ENCODE measurements around the gene RNF227. TPM values are rescaled to one million over a fixed set of nuclear protein-coding genes. Genes with fewer than 3 reads are reported as not detected.

The RNF227 gene
- total and polyA plus RNA-seq, 10 of the 15 experiments (the other 5 are each of a cell fraction or from before 2014, with no cell fraction given): 0.49 to 5.0 (median 1.3) TPM

- TF ChIP-seq EED (IDR thresholded peaks at IDR 0.05; ENCODE audit: low read depth) (no peak), NBN (IDR thresholded peaks at IDR 0.05) (no peak), E2F4 (IDR thresholded peaks at IDR 0.05; ENCODE audit: low read depth, low read length) (no peak), POLR2AphosphoS5 (IDR thresholded peaks at IDR 0.05; ENCODE audit: low read length) (no peak), EGR1 (IDR thresholded peaks at IDR 0.05; ENCODE audit: borderline replicate concordance in 1 of 2, low read depth in 2 of 2, low read length in 2 of 2) (no peak), HCFC1 (IDR thresholded peaks at IDR 0.05; ENCODE audit: low read length) (no peak)
Measured at GRCh38 chr17:7916808-7917207, 719 bp upstream of the RNF227 start (continued).

- TF ChIP-seq PML (IDR thresholded peaks at IDR 0.05; ENCODE audit: low read length) (no peak), GABPA (IDR thresholded peaks at IDR 0.05; ENCODE audit: low read depth) (no peak), NFYB (IDR thresholded peaks at IDR 0.05; ENCODE audit: insufficient read depth, low read depth, low read length) (no peak), FOXM1 (IDR thresholded peaks at IDR 0.05; ENCODE audit: low read depth, low read length) (no peak)
- Histone ChIP-seq H3K79me2 (ENCODE audit: control insufficient read depth, insufficient read depth, low read length) (no peaks in the 10 kb centered on the region), H3K27ac (ENCODE audit: control insufficient read depth, insufficient read depth) (peak overlapping the region; percentile 33; the same call in 1 of the 2 replicates), H4K20me1 (ENCODE audit: control insufficient read depth, insufficient read depth) (no peaks in the 10 kb centered on the region), H3K27me3 (replicated peaks in 1 of 2; ENCODE audit: control insufficient read depth in 2 of 2, insufficient read depth in 2 of 2, low read length in 1 of 2) (no peaks in the 10 kb centered on the region), H3K4me2 (ENCODE audit: control insufficient read depth, insufficient read depth) (peak overlapping the region; percentile 88), H3K36me3 (ENCODE audit: control insufficient read depth in 2 of 2, insufficient read depth in 2 of 2, low read length in 1 of 2) (peaks cover 2 to 3% of the 10 kb centered on the region in 2 experiments), H3K4me1 (ENCODE audit: control insufficient read depth, insufficient read depth, low read length) (peaks cover 10% of the 10 kb centered on the region), H3K9ac (ENCODE audit: control insufficient read depth, insufficient read depth, low read length) (peak overlapping the region; percentile 55; the same call in 1 of the 2 replicates), H3K9me3 (replicated peaks; ENCODE audit: control insufficient read depth, insufficient read depth, low read length) (no peaks in the 10 kb centered on the region), H2AFZ (ENCODE audit: control insufficient read depth, low read depth, low read length) (peak overlapping the region; percentile 94), H3K4me3 (peak overlapping the region; percentile 56; the same call in 1 of the 2 replicates)
- in situ Hi-C loops (cut with MboI): no loop called here
- intact Hi-C loops (cut with micrococcal nuclease; ENCODE audit: unreplicated experiment): no loop called here
- BruUV-seq (replicated peaks): no TSS peak
- 72% methylated on average over 15 of the region's 15 CpGs for WGBS (ENCODE audit: insufficient coverage, insufficient replicate concordance, low lambda C conversion rate, missing lambda C conversion rate)
- FAIRE-seq (no peak), DNase-seq (ENCODE audit: low read depth, low spot score) (no peak), ATAC-seq (no peak)
- ChIA-PET CTCF (interaction anchor here (0.7 to 8.2 kb wide), 16 partner anchors 17 to 144 kb away, joined by 3 to 48 read pairs (median 4); partner anchors contain the start of genes CNTROB, CYB5D1, NAA38 and TRAPPC1), POLR2A (interaction anchor here (0.5 to 4.0 kb wide), 9 partner anchors 10 to 81 kb away, joined by 3 to 27 read pairs (median 4); partner anchors contain the start of genes CNTROB, KCNAB3, NAA38 and TRAPPC1), RAD21 (ENCODE audit: unreplicated experiment) (interaction anchor here (0.9 to 6.4 kb wide), 11 partner anchors 16 to 158 kb away, joined by 3 to 75 read pairs (median 4); partner anchors contain the start of genes CNTROB, KDM6B and TRAPPC1), SMC1A (ENCODE audit: uncharacterized antibody, unreplicated experiment) (interaction anchor here (0.9 to 3.5 kb wide), 8 partner anchors 10 to 429 kb away, joined by 3 to 21 read pairs (median 6); partner anchors contain the start of genes CNTROB and KCNAB3)
Measured at GRCh38 chr17:7916385-7916682, 245 bp upstream of the RNF227 start.

Data from GM12878 (cell line).